GM18867 (cell line): Measurements from ENCODE around the gene RPP25L.

ENCODE experiments used
- ATAC-seq: cut with Tn5 transposase; IDR thresholded peaks from one replicate; pipeline ENCODE4 v1.9.1; 2021; ENCODE audit warnings: mild to moderate bottlenecking, moderate library complexity; ENCODE audit not compliant: unreplicated experiment

RPP25L gene

GRCh38 chr9:34588671-34589635 is 22.9 kb downstream of the RPP25L start:
- no peak for ATAC-seq

- ATAC-seq, result no peak
Observed at GRCh38 chr9:34587271-34587670, 24.6 kb downstream of the RPP25L start.

DNA sequence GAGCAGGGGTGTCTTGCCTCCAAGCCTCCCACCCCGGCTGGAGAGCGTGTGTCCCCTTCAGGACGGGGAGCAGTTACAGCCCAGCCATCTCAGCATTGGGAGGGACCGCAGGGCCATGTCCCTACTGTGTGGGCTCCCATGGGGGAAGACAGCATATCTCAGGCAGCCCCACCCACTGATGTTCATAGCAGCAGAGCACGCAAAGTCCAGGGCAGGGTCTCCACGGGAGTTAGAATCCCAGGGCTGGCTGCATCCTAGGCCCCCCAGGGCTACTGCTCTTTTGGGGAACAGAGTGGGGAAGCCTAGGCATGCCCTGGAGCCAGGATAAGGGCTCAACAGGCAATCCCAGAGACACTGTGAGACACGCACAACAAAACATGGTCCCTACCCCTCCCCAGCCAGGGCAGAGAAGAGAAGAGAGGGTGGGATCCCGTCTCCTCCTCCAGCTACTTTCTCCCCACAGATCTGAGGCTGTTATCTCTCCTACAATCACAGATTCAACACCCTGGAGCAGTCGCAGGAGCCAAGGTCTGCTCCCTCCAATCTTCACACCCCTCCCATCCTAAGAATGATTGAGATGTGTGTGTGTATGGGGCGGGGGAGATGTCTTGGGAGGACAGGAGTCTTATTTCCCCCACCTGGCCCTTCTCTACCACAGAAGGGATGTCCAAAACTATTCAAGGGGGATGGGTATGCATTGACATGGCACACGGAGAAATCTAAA is 25.8 kb downstream of the RPP25L start:
- no peak for ATAC-seq

DNA sequence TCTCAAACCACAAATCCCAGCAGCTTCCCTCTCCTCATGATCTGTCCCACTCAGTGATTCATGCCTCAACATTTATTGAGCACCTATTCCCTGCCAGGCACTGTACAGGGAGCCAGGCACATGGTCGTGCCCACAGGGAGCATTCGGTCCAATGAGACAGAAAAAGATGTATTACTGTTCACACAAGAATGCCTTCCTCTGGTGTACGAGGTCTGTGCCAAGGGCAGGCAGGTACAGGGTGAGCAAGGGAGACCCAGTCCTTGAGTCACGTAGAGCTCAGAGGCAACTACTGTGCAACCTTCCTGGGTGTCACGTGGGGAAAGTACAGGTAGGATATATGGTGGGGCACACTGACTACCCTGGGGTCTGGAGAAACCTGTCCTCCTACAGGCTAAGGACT is 26.9 kb downstream of the RPP25L start:
- no peak for ATAC-seq

DNA sequence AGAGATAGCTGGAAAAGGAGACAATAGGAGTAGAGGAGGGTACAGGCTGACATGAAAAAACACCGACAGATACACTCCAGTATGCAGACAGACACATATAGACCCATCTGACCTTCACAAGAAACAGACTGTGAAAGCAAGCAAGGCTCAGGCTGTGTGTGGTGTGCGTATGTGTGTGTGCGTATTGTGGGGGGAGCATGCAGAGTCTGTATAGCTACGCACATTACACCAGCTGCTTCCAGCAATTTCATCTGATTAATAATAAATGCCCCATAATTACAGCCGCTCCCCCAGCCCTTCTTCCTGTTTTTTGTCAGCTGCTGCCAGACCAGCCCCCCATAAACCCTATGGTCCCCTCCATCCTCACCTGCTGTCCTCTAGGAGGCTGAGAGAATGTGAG is 29.1 kb downstream of the RPP25L start:
- ATAC-seq, result no peak

DNA sequence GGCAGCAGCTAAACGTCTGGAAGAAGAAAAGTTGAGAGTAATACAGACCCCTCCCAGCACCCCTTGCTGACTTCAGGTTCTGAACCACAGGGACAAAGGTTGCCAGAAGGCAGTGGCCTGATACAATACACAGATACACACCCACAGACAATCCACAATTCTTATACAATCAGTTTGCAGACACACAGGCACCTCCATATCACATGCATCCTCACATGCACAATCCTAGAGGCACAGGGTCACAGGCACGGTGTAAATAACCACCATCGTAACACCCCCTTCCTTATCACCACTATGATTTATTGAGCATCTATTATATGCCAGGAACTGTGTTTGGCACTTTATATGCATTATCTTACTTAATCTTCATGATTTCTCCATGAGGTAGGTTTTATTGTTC is 30.6 kb downstream of the RPP25L start:
- no peak for ATAC-seq

DNA sequence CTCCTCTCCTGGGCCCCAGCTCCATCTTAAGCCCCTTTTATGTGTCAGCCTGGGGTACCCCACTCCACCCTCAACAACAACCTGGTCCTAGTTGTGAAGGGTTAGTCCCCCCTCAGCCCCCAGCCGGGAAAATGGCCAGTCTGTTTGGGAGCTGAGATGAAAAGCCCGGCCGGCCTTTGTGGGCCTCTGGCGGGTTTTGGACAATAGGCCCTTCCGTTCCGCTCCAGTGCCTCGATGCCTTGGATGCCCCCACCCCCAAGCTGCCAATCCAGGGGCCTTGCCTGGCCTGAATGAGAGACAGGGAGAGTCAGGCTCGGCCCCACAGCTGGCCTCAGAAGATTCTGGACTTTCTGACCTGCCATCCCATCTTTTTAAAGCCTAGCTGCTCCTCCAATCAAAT is 31.5 kb downstream of the RPP25L start:
- no peak for ATAC-seq

DNA sequence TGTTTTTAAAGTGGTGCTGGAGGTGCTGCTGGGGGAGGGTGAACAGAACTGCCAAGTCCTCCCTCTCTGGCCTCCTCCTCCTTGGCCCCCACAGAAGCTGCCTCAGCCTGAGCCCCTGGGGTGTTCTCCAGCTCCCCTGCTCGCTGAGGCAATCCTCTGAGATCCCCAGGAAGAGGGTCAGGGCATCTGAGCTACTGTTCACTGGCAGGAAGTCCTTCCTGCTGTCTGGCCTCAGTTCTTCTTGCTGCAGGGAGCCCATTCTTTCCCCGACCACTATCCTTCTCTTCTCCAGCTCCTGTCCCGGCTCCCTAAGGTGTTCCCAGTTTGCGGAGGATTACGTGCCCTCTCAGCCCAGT is 32.1 kb downstream of the RPP25L start:
- ATAC-seq, result no peak

DNA sequence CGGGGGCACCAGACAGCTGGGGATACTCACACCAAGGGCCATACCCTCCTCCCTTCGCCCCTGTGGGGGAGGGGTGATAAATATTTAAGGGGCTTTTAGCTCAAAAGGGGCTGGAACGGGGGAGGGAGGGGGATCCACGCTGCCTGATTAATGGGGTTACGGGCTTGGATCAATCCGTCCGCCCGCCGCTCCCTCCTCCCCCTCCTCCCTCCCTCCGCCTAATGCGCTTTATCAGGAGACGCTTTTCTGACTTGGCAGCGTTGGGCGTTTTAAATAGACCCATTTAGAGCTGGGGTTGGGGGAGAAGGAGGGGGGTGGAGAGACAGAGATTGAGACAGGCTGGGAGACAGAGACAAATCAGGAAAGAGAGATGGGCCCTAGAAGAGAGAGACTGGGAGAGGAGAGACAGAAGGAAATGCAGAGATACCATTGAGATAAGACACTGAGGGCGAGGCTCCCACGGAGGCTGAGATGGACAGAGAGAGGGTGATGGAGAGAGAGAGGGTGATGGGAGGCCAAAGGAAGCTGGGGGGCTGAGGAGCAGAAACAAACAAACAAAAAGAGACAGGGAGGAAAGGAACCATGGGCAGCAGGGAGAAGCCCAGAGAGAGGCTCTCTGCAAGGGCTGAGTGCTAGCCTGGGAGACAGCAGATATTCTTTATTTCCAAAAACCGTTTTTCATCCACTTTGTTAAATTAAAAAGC is 32.6 kb downstream of the RPP25L start:
- no peak for ATAC-seq

- ATAC-seq, result no peak
Observed at GRCh38 chr9:34578241-34579103, 33.4 kb downstream of the RPP25L start.

GRCh38 chr9:34577400-34578240 is 34.3 kb downstream of the RPP25L start:
- ATAC-seq, result no peak

- ATAC-seq, result no peak
Observed at GRCh38 chr9:34576597-34577399, 35.1 kb downstream of the RPP25L start.

DNA sequence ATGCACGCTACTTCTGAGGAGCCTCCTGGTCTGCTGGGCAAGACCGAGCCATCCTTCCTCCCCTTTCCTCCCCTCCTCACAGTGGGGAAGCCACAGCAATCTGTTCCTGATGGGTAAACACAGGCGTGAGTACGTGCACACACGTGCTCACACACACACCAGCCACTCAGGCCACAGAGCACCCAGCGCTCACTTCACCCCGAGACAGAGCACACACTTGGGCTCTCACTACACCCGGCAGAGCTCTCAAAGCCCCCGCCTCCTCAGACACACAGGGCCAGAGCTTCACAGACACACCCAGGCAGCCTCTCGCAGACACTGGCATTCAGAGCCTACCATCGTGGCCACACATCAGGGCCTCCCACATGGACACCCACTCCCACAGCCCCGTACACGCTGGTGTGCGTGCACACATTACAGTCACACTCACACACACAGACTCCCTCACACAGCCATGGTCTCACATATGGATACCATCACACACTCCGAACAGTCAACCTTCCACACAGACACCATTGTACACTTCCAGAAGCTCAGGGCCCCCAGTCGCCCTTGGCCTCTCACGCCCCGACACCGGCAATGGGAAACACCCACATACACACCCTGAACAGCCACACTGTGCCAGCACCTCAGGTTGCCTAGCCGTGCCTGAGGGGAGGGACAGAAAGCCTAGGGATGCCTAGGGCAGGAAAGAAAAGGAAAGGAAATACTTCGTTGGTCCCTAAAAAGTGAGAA is 35.9 kb downstream of the RPP25L start:
- no peak for ATAC-seq

DNA sequence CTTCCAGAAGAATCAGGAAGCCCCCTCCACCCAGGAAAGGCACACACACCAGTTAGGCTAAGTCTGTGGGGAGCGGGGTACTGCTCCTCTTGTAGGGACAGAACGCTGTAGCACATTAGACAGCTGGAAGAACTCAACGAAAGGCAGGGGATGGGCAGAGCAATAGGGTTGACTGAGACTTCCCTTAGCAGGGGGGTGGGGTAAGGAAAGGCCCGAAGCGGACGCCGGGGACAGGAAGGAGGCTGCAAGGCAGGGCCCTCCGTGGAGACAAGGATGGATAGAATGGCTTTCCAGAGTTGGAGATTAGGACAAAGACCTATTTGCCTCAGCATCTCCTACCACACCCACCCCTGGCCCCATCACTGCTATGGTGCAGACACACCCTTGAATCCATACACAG is 36.7 kb downstream of the RPP25L start:
- no peak for ATAC-seq

DNA sequence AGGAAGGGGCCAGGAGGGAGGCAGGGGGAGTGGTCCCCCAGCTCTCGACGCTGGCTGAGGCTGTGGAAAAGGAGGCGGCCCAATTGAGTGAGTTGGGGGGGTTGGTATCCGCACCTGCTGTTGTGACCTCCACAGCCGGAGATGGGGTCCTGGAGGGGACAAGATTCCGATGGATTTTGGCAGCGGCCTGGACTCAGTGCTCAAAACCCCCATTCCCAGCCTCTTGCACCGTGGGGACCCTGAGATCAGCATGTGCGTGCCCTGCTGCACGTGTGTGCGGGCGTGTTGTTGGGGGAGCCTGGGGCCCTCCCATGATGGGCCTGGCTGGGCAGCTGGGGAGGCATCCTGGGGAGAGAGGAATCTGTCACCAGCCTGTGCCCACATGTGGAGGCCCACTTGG is 37.3 kb downstream of the RPP25L start:
- ATAC-seq, result no peak

GRCh38 chr9:34573599-34574325 is 38.1 kb downstream of the RPP25L start:
- no peak for ATAC-seq

DNA sequence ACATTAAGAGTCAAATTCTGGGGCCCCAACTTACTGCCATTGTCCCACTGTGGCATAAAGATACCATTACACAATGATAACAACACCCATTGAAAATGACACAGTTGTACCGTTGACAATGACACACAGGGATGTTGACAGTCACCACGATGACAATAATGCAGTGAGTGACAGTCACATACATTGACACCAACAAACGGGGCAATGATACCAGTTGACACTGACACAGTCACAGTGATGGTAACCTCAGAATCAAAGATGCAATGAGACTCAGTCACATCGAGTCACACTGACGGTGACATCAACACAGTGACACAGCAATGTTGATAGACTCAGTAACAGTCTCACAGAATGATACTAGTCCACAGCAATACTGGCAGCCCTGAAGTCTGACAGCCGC is 39.3 kb downstream of the RPP25L start:
- no peak for ATAC-seq

GRCh38 chr9:34572092-34572491 is 39.8 kb downstream of the RPP25L start:
- no peak for ATAC-seq
